HG03108 (cell line): ENCODE data around the gene CARD14.
"Not testable (repeated sequence)": the region's sequence is repeated elsewhere in the genome, so short reads cannot be mapped to it uniquely, and the experiment has no call there.

Source experiments
- ATAC-seq: cut with Tn5 transposase; IDR thresholded peaks from one replicate; pipeline ENCODE4 v1.9.1; 2021; ENCODE audit warnings: moderate library complexity; ENCODE audit not compliant: unreplicated experiment

CARD14 gene

GRCh38 chr17:80147035-80147822 lies 22.6 kb upstream of the CARD14 start, which contains the start of gene EIF4A3:
EIF4A3 (minus strand) TSS chr17:80147128; CDS start chr17:80146961, 167 bp downstream.
- peak; percentile 71 for ATAC-seq

DNA sequence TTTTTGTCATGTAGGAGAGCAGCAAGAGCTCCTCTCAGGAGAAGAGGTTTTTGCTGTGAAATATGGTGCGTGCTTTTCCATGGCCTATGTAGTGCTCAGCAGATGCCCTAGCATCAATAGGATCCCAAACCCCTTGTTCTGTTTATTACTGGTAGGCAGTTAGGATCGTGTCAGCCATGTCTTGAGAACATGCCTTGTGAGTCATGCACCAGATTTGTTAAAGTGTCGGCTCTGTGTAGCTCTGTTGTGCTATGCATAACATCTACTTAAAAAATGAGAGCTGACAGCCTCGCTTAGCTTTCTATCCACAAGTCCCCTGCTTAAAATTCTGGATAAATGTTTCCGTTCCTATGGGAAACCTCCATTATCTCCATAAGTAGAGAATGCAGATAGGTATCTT lies 18.5 kb upstream of the CARD14 start:
- ATAC-seq = no peak

DNA sequence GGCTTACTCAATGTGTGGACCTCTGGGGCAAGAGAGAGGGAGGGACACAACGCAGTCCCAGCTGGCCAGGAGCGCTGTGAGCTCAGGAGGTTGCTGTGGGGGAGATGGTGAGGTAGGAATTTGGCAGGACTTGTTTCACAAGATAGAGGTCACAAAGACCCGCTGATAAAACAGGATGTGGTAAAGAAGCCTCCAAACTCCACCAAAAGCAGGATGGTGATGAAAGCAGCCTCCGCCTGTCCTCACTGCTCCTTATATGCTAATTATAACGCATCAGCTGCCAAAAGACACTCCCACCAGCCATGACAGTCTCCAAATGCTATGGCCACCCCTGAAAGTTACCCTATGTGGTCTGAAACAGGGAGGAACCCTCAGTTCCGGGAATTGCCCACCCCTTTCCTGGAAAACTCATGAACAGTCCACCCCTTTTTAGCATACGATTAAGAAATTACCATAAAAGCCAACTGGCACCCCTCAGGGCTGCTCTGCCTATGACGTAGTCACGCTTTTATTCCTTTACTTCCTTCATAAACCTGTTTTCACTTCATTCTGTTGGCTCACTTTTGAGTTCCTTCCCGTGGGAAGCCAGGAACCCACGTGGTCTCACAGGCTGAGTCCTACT lies 17.6 kb upstream of the CARD14 start:
- ATAC-seq = no peak

GRCh38 chr17:80153004-80153403 lies 16.8 kb upstream of the CARD14 start:
- ATAC-seq = peak; percentile 75

DNA sequence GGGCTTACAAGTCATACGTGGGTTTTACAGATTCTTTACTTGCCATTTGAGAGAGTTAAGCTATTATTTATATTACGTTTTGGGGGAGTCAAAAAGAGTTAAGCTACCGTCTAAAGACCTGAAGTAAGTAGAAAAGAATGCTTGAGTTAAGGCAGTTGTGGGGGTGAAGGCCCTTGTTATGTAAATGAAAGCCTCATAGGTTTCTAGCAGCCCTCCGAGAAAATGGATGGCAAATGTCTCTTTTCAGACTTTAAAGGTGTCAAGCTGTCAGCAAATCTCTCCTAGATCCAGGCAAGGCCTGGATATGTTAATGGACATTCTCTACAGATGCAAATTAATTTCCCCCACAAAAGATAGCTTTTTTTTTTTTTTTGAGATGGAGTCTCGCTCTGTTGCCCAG lies 15.7 kb upstream of the CARD14 start:
- ATAC-seq = no peak

GRCh38 chr17:80155600-80155999 lies 14.2 kb upstream of the CARD14 start:
- ATAC-seq = not testable (repeated sequence)

- ATAC-seq = no peak
Observed at GRCh38 chr17:80158846-80159245, 11.0 kb upstream of the CARD14 start.

- ATAC-seq = no peak
Observed at GRCh38 chr17:80160536-80160935, 9.3 kb upstream of the CARD14 start.

DNA sequence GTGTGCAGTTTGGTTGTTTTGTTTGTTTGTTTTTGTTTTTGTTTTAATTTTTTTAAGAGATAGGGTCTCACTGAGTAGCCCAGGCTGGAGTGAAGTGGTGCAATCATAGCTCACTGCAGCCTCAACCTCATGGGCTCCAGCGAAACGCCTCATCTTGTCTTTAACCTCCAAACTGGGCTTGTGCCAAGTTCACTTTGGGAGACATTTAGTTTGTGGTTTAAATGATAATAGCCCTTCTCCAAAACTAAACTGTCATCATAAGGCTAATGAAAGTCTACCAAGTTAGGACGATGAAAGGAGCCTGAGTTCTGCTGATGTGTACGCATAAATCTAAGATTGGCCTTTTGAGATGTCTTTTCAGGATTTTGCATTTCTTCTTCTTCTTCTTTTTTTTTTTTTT lies 6.5 kb upstream of the CARD14 start:
- ATAC-seq = no peak

DNA sequence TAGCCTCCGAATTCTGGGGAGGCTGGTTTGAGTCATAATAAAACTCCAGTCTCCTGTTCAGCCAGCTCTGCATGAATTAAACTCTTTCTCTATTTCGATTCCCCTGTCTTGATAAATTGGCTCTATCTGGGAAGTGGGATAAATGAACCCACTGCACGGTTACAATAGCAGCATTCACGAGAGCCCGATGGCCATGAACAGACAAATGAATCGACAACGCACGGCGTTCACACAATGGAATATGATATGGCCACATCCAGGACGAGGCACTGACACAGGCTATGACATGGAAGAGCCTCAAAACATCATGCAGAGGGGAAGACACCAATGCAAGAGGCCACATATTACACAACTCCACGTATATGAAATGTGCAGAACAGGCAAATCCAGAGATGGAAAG lies 5.6 kb upstream of the CARD14 start:
- ATAC-seq = no peak

DNA sequence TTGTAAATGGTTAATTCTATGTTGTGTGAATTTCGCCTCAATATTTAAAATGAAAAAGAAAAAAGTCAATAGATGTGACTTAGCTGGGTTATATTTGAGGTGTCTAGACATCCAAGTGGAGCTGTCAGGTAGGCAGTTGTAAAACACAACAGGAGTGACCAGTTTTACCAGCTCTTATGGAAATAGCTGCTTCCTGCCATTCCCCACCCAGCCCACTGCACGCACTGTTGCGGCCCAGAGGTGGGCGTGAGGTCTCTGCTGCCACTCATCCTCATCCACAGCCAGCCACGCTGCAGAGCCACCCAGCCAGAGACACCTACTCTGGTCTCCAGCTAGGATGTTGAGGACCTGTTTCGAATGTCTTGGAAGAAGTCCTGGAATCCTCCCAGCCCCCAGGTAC lies 3.4 kb upstream of the CARD14 start:
- ATAC-seq = no peak

- no peak for ATAC-seq
Observed at GRCh38 chr17:80168371-80168770, 1.5 kb upstream of the CARD14 start.

DNA sequence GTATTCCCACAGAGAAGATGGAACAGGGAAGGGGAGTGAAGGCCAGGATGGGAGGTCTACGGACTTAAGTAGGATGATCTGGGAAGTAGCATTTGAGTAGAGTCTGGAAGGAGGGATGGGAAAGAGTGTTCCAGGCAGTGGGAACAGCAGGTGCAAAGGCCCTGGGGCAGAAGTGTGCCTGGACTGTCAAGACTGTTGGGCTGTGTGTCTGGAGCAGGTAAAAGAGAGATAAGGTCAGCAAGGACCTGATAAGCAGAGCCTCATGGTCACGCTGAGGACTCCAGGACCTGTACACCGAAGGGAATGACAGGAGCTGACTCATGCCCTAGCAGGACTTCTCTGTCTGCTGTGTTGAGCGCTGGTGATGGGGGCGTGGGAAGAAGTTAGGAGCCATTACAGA lies 723 bp upstream of the CARD14 start:
- ATAC-seq = no peak

DNA sequence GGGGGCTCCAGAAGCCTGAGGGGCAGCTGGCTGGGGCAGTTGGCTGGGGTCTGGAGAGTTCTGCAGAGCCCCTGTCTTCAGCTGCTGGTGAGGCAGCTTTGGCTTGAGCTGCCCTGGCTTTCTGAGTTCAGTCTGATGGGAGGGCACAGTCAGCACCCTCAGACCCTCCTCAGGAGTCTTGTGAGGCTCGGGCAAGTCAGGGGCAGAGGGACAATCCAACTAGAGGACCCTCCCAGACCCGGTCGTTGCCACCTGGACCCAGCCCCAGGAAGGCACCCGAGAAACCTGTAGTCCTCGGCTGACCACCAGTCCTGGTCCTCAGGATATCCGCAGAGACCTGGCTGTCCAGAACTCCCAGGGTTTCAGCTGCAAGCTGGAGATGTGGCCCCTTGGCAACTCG lies 1.9 kb downstream of the CARD14 start:
- ATAC-seq = no peak

DNA sequence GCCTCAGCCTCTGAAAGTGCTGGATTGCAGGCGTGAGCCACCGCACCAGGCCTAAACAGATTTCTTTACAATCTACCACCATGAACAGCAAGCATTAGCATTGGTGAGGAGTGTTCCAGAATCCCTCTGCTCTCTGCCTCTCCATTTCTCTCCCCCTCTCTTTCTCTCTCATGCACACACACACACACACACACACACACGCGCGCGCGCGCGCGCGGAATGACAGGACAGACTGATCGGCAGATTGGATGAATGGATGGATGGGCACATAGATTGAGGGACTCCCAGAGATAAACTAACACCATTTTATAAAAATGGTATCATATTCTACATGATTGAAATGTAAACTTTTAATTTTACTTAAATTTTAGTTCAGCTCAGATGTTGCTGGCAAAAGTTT lies 3.3 kb downstream of the CARD14 start:
- ATAC-seq = no peak

DNA sequence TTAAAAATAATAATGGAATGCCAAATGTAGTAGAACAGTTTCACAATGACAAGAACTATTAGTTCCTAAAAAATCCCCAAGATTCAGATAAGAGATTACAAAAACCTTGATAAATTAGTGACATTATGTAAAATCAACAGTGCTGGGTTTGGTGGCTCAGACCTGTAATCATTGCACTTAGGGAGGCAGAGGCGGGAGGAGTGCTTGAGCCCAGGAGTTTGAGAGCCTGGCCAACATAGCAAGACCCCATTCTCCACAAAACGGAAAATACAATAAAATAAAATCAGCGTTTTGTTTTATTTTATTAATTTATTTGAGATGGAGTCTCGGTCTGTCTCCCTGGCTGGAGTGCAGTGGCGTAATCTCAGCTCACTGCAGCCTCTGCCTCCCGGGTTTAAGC lies 4.1 kb downstream of the CARD14 start:
- no peak for ATAC-seq

GRCh38 chr17:80176757-80177156 lies 6.9 kb downstream of the CARD14 start:
- no peak for ATAC-seq

DNA sequence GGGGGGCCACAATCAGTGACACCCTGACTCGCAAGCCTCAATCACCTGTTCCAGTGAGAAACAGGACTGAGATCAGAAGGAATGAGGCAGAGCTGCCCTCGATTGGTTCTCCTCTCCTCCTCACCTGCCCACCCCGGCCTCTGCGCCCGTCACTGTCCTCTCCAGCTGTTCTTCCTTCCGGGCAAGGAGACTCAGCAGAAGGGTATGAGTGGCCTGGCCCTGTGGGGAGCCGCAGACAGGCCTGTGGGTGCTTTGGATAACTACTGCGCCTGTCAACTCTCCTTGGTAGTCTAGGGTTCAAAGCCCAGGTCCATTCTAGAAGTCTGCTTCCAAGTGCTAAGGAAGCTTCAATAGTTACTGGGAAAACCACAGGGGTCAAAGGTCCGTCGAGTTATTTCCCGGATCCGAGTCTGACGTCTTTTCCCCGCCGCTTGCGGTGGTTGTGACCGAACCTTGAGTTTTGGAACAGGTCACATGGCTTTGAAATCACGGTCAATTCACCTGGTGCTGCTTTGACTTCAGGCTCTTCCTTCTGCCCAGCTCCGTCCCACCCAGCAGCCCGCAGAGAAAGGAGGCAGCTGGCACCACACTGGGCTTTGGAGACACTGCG lies 8.3 kb downstream of the CARD14 start:
- no peak for ATAC-seq

DNA sequence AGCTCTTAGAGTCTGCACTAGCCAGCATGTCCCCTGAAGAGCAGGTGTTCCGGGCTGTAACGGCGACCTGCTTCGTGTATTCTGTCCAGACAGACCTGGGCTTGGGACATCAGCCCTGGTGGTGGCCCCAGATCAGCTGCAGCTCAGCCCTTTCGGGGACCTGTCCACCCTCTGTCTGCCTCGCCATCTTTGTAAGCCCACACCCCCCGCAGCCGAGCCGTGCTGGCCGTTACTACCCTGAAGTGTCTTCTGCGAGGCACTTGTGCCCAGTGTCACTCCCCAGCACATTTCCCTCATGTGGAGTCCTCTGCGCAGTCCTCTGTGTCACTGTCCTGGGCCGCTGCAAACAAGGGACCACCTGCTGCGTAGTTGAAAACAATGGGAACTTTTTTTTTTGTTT lies 10.4 kb downstream of the CARD14 start:
- ATAC-seq = no peak

DNA sequence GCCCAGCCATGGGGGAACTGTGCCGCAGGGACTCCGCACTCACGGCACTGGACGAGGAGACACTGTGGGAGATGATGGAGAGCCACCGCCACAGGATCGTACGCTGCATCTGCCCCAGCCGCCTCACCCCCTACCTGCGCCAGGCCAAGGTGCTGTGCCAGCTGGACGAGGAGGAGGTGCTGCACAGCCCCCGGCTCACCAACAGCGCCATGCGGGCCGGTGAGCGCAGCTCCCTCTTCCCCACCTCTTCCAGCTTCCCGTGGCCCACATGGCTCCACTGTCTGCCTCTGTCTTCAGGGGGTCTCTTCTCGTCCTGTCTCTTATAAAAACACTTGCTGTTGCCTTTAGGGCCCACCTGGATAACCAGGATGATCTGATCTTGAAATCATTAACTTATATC lies 11.6 kb downstream of the CARD14 start:
- ATAC-seq = no peak

DNA sequence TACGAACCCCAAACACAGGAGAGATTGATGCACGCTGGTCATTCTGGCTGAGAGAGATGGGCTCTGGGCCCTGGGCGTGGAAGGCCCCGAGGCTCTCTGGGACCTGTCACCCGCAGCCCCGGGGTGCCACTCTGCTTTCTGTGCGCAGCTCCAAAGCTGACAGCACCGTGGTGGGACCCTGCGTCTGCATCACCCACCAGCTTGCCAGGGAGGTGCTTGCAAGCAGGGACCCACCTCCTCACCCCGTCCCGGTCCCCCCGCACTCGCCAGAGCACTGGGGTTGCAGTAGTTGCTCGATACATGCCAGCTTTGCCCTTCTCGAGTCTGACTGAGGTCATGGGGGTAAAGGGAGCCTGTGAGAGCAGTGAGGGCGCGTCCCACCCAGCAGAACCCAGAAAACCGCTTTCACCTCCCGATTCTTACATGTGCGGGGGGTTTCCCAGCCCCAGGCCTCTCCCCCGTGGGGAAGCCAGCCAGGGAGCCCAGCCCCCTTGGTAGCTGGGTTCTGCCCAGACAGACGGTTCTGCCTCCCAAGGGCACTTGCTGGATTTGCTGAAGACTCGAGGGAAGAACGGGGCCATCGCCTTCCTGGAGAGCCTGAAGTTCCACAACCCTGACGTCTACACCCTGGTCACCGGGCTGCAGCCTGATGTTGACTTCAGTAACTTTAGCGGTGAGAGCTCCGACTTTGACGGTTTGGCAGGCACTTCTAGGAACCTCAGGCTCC lies 12.5 kb downstream of the CARD14 start:
- no peak for ATAC-seq

- no peak for ATAC-seq
Observed at GRCh38 chr17:80182845-80183223, 13.0 kb downstream of the CARD14 start.
